MCF 10A (cell line): ENCODE measurements around the gene DCN. TPM values are rescaled to one million over a fixed set of nuclear protein-coding genes. Genes with fewer than 3 reads are reported as not detected.
"Not testable (repeated sequence)": the region's sequence is repeated elsewhere in the genome, so short reads cannot be mapped to it uniquely, and the experiment has no call there.

ENCODE experiments used
- BruUV-seq: library from RNA; stranded (reverse); fragments of 400-500 nt; replicated peaks from 2 replicates; lab custom pipeline; 2021; lab: Mats Ljungman, UMichigan
- CTCF ChIA-PET: fragments of 300-600 bp; sonication (Branson Sonifier 250); formaldehyde crosslinking; extraction: SDS; loops from one replicate; lab custom pipeline; 2021; ENCODE audit warnings: antibody characterized with exemption, inconsistent platforms; lab: Yijun Ruan, JAX
- POLR2A ChIA-PET: fragments of 300-600, 350-650 bp; sonication (Branson Sonifier 250); formaldehyde crosslinking; extraction: SDS; loops from one replicate; lab custom pipeline; 2020; ENCODE audit warnings: antibody characterized with exemption, inconsistent platforms; lab: Yijun Ruan, JAX
- DNase-seq: peaks from one replicate; pipeline ENCODE4 v3.0.0-alpha.2; 2018; ENCODE audit not compliant: unreplicated experiment
- H3K27ac Mint-ChIP-seq: one replicate; pipeline ENCODE4 v1.8.0; 2022; ENCODE audit warnings: mild to moderate bottlenecking, low read depth, mixed read lengths; ENCODE audit not compliant: unreplicated experiment
- H3K27me3 Mint-ChIP-seq: one replicate; pipeline ENCODE4 v1.8.0; 2022; ENCODE audit warnings: mixed read lengths; ENCODE audit not compliant: insufficient read depth, unreplicated experiment
- H3K36me3 Mint-ChIP-seq: one replicate; pipeline ENCODE4 v1.8.0; 2022; ENCODE audit warnings: mild to moderate bottlenecking, moderate library complexity, mixed read lengths; ENCODE audit not compliant: insufficient read depth, unreplicated experiment
- H3K4me1 Mint-ChIP-seq: one replicate; pipeline ENCODE4 v1.8.0; 2022; ENCODE audit warnings: mixed read lengths; ENCODE audit not compliant: insufficient read depth, unreplicated experiment
- H3K4me3 Mint-ChIP-seq: one replicate; pipeline ENCODE4 v1.8.0; 2022; ENCODE audit warnings: mild to moderate bottlenecking, moderate library complexity, mixed read lengths; ENCODE audit not compliant: unreplicated experiment
- H3K9me3 Mint-ChIP-seq: one replicate; pipeline ENCODE4 v1.8.0; 2022; ENCODE audit warnings: mixed read lengths; ENCODE audit not compliant: unreplicated experiment
- intact Hi-C: fragments of 100-400 bp; cut with micrococcal nuclease; formaldehyde crosslinking; loops from 2 replicates; pipeline ENCODE4 v1.14.1; 2022
- total RNA-seq: library from RNA; stranded (reverse); gene quantifications from 2 replicates; pipeline ENCODE4 v1.2.3, GENCODE V29; 2022
- TF ChIP-seq, protein P1 (sequence below): fragments of 200-600 bp; IDR thresholded peaks from one replicate; pipeline ENCODE4 v1.8.0; 2022; ENCODE audit warnings: antibody characterized with exemption, mild to moderate bottlenecking; ENCODE audit not compliant: unreplicated experiment

The DCN gene
- total RNA-seq, 1 experiment from 2014 or later, result 46.5 TPM

DNA sequence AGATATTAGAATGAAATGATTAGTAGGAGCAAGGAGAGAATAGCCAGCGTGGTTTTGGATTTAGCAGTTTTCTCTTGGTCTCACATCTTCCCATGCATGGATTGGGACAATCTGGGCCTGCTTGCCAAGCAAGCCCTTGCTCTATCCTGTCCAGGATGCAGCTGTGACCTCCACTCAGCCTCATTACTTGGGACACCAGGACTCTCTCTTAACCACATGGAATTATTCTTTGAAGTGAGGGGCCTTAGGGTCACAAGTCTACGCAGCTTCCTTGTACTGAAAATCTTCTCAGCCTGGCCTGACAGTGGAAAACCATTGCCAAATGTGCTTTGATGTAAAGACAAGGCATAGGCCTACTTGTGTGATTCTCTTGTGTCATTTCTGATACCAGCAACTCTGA, 28.0 kb upstream of the DCN start:
- Mint-ChIP-seq H3K4me1 (peaks cover 2% of the 10 kb centered on the region), H3K27ac (no peak overlapping the region), H3K27me3 (no peaks in the 10 kb centered on the region), H3K36me3 (no peaks in the 10 kb centered on the region), H3K9me3 (no peaks in the 10 kb centered on the region), H3K4me3 (no peak overlapping the region)
- POLR2A ChIA-PET, result no interaction called here
- no TSS peak for BruUV-seq
- intact Hi-C loops, result no loop called here
- DNase-seq, result no peak
- TF ChIP-seq, protein P1, sequence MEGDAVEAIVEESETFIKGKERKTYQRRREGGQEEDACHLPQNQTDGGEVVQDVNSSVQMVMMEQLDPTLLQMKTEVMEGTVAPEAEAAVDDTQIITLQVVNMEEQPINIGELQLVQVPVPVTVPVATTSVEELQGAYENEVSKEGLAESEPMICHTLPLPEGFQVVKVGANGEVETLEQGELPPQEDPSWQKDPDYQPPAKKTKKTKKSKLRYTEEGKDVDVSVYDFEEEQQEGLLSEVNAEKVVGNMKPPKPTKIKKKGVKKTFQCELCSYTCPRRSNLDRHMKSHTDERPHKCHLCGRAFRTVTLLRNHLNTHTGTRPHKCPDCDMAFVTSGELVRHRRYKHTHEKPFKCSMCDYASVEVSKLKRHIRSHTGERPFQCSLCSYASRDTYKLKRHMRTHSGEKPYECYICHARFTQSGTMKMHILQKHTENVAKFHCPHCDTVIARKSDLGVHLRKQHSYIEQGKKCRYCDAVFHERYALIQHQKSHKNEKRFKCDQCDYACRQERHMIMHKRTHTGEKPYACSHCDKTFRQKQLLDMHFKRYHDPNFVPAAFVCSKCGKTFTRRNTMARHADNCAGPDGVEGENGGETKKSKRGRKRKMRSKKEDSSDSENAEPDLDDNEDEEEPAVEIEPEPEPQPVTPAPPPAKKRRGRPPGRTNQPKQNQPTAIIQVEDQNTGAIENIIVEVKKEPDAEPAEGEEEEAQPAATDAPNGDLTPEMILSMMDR, result no peak
- CTCF ChIA-PET, result no interaction called here

DNA sequence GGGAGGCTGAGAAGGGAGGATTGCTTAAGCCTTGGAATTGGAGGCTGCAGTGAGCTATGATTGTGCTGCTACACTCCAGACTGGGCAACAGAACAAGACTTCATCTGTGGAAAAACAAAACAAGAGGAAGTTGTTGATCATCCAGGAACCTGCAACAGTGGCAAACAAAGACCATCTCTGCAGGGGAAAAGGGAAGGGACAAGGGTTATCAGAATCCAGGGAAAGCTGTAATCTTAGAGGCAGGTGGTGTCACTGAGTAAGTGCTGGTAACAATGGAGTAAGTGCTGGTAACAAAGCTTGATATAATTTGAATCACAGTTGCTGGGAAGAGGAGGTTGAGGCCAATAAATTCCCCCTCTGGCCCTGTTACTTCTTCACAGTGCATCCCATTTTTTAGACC, 27.5 kb upstream of the DCN start:
- H3K4me3 Mint-ChIP-seq, result no peak overlapping the region
- H3K27me3 Mint-ChIP-seq, result no peaks in the 10 kb centered on the region
- TF ChIP-seq, protein P1, result no peak
- peaks cover 6% of the 10 kb centered on the region for H3K4me1 Mint-ChIP-seq
- CTCF ChIA-PET, result interaction anchor here (0.7 kb wide), 1 partner anchor 40 kb away, joined by 3 read pairs; no protein-coding TSS in a partner anchor
- H3K27ac Mint-ChIP-seq, result no peak overlapping the region
- H3K36me3 Mint-ChIP-seq, result no peaks in the 10 kb centered on the region
- intact Hi-C loops, result no loop called here
- POLR2A ChIA-PET, result interaction anchor here (0.8 kb wide), 1 partner anchor 15 kb away, joined by 3 read pairs; no protein-coding TSS in a partner anchor
- DNase-seq, result no peak
- no peaks in the 10 kb centered on the region for H3K9me3 Mint-ChIP-seq
- no TSS peak for BruUV-seq

DNA sequence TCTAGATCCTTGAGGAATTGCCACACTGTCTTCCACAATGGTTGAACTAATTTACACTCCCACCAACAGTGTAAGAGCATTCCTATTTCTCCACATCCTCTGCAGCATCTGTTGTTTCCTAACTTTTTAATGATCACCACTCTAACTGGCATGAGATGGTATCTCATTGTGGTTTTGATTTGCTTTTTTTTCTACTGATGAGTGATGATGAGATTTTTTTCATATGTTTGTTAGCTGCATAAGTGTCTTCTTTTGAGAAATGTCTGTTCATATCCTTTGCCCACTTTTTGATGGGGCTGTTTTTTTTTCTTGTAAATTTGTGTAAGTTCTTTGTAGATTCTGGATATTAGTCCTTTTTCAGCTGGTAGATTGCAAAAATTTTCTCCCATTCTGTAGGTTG, 24.7 kb upstream of the DCN start:
- POLR2A ChIA-PET, H3K36me3 Mint-ChIP-seq, intact Hi-C loops, H3K27ac Mint-ChIP-seq, H3K4me3 Mint-ChIP-seq, H3K9me3 Mint-ChIP-seq, DNase-seq, CTCF ChIA-PET, BruUV-seq, H3K4me1 Mint-ChIP-seq, H3K27me3 Mint-ChIP-seq: not testable (repeated sequence)

- POLR2A ChIA-PET, result no interaction called here
- CTCF ChIA-PET, result no interaction called here
- no TSS peak for BruUV-seq
Measured at GRCh38 chr12:91205811-91206210, 23.2 kb upstream of the DCN start.

More at GRCh38 chr12:91205811-91206210, 23.2 kb upstream of the DCN start:
- Mint-ChIP-seq H3K9me3 (no peaks in the 10 kb centered on the region), H3K27me3 (no peaks in the 10 kb centered on the region), H3K36me3 (no peaks in the 10 kb centered on the region), H3K4me3 (no peak overlapping the region), H3K27ac (no peak overlapping the region), H3K4me1 (peaks cover 6% of the 10 kb centered on the region)
- intact Hi-C loops, result no loop called here
- TF ChIP-seq, protein P1, result no peak
- DNase-seq, result no peak
